GM18526 (cell line): ENCODE results near the gene OSBPL3.

Source experiments
- POLR2A ChIP-seq: IDR thresholded peaks from 3 replicates; pipeline ENCODE4 v1.6.1; 2011; ENCODE audit not compliant: insufficient read length; ENCODE audit errors: extremely low read depth

OSBPL3 gene

GRCh38 chr7:24827027-24827426 is 153.0 kb downstream of the OSBPL3 start:
- TF ChIP-seq POLR2A: no peak

- no peak for TF ChIP-seq POLR2A
Observed at GRCh38 chr7:24826662-24827020, 153.3 kb downstream of the OSBPL3 start.

- TF ChIP-seq POLR2A: no peak
Observed at GRCh38 chr7:24825931-24826661, 153.9 kb downstream of the OSBPL3 start.

GRCh38 chr7:24825381-24825794 is 154.6 kb downstream of the OSBPL3 start:
- TF ChIP-seq POLR2A: no peak

GRCh38 chr7:24824896-24825295 is 155.1 kb downstream of the OSBPL3 start:
- TF ChIP-seq POLR2A: no peak

GRCh38 chr7:24824400-24824799 is 155.6 kb downstream of the OSBPL3 start:
- TF ChIP-seq POLR2A: no peak

- no peak for TF ChIP-seq POLR2A
Observed at GRCh38 chr7:24821754-24822054, 158.3 kb downstream of the OSBPL3 start.

GRCh38 chr7:24821045-24821753 is 158.8 kb downstream of the OSBPL3 start:
- TF ChIP-seq POLR2A: no peak

- no peak for TF ChIP-seq POLR2A
Observed at GRCh38 chr7:24820730-24821044, 159.3 kb downstream of the OSBPL3 start.

GRCh38 chr7:24819916-24820689 is 159.9 kb downstream of the OSBPL3 start:
- no peak for TF ChIP-seq POLR2A

- TF ChIP-seq POLR2A: no peak
Observed at GRCh38 chr7:24817339-24817738, 162.6 kb downstream of the OSBPL3 start.

GRCh38 chr7:24816868-24817267 is 163.1 kb downstream of the OSBPL3 start:
- TF ChIP-seq POLR2A: no peak

- no peak for TF ChIP-seq POLR2A
Observed at GRCh38 chr7:24812305-24812945, 167.6 kb downstream of the OSBPL3 start.

- no peak for TF ChIP-seq POLR2A
Observed at GRCh38 chr7:24808518-24808917, 171.5 kb downstream of the OSBPL3 start.

GRCh38 chr7:24802300-24802699 is 177.7 kb downstream of the OSBPL3 start:
- no peak for TF ChIP-seq POLR2A

- no peak for TF ChIP-seq POLR2A
Observed at GRCh38 chr7:24801883-24802282, 178.1 kb downstream of the OSBPL3 start.
